ENCODE results near the gene RPAIN.

GRCh38 chr17:5425826-5426225, 5.8 kb downstream of the RPAIN start:
- no peak for TF ChIP-seq CTCF (IDR thresholded peaks at IDR 0.05; ENCODE audit: extremely low read depth in 1 of 2, insufficient read depth in 1 of 2, low read depth in 1 of 2, low read length in 2 of 2)
- no peak for TF ChIP-seq POLR2A (IDR thresholded peaks at IDR 0.05; ENCODE audit: low read depth, low read length)
- TF ChIP-seq MYC (IDR thresholded peaks at IDR 0.05; ENCODE audit: low read depth, low read length), result no peak
- TF ChIP-seq POLR2AphosphoS5 (IDR thresholded peaks at IDR 0.05; ENCODE audit: insufficient read depth, low read depth, low read length), result no peak
